22Rv1 (cell line): Measurements from ENCODE around the gene CPNE2.

Source experiments
- ZFX ChIP-seq: fragments of 450-650 bp; IDR thresholded peaks from 2 replicates; pipeline ENCODE4 v1.6.1; 2017; ENCODE audit warnings: antibody characterized with exemption, borderline replicate concordance
- TF ChIP-seq, protein P1 (sequence below): fragments of 450-650 bp; IDR thresholded peaks from 2 replicates; pipeline ENCODE4 v1.5.1; 2017; ENCODE audit warnings: mild to moderate bottlenecking

DNA sequence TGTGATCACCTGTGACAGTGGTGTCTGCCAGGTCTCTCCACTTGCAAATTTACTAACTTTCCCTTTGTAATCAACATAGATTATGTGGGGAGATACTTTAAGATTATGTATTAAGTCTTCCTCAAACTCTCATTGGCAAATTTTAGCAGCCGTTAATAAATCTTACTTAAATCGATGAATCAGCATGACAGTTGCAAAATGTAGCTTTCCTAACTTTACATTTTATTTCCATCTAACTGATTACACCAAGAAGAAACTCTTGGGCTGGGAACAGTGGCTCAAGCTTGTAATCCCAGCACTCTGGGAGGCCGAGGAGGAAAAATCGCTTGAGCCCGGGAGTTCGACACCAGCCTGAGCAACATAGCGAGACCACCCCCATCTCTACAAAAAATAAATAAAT, 23.3 kb upstream of the CPNE2 start:
- TF ChIP-seq, protein P1, sequence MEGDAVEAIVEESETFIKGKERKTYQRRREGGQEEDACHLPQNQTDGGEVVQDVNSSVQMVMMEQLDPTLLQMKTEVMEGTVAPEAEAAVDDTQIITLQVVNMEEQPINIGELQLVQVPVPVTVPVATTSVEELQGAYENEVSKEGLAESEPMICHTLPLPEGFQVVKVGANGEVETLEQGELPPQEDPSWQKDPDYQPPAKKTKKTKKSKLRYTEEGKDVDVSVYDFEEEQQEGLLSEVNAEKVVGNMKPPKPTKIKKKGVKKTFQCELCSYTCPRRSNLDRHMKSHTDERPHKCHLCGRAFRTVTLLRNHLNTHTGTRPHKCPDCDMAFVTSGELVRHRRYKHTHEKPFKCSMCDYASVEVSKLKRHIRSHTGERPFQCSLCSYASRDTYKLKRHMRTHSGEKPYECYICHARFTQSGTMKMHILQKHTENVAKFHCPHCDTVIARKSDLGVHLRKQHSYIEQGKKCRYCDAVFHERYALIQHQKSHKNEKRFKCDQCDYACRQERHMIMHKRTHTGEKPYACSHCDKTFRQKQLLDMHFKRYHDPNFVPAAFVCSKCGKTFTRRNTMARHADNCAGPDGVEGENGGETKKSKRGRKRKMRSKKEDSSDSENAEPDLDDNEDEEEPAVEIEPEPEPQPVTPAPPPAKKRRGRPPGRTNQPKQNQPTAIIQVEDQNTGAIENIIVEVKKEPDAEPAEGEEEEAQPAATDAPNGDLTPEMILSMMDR = no peak
- TF ChIP-seq ZFX = no peak
